HepG2 (cell line): ENCODE results near the gene GADD45A. TPM values are rescaled to one million over a fixed set of nuclear protein-coding genes. Genes with fewer than 3 reads are reported as not detected.

ENCODE experiments used
- EP300 ChIP-seq, 3 experiments: sonication (generic) in 1 of 3; formaldehyde crosslinking in 1 of 3; IDR thresholded peaks; 2 replicates each; pipeline versions ENCODE4 v1.5.1 to v1.6.1; 2011 to 2020; ENCODE audit warnings: low read depth in 2 of 3, low read length in 2 of 3, borderline replicate concordance in 1 of 3, improper control_type of control experiment in 1 of 3, mild to moderate bottlenecking in 1 of 3, missing genetic modification reagents in 1 of 3, moderate library complexity in 1 of 3
- FOXK1 ChIP-seq: sonication (generic); formaldehyde crosslinking; IDR thresholded peaks from 2 replicates; pipeline ENCODE4 v1.4.0; 2020; ENCODE audit warnings: low read depth, missing genetic modification reagents, borderline replicate concordance
- NR2F6 ChIP-seq, 2 experiments: IDR thresholded peaks; 2 replicates each; pipeline ENCODE4 v1.6.1; 2016; ENCODE audit warnings: antibody characterized with exemption in 1 of 2, mild to moderate bottlenecking in 1 of 2
- RARA ChIP-seq: IDR thresholded peaks from 2 replicates; pipeline ENCODE4 v1.6.1; 2016; ENCODE audit warnings: missing genetic modification reagents, missing compliant biosample characterization
- RXRB ChIP-seq: IDR thresholded peaks from 2 replicates; pipeline ENCODE4 v1.6.1; 2016; ENCODE audit warnings: borderline replicate concordance, missing genetic modification reagents, missing compliant biosample characterization
- ZBTB42 ChIP-seq: sonication (generic); formaldehyde crosslinking; IDR thresholded peaks from 2 replicates; pipeline ENCODE4 v1.5.0; 2020; ENCODE audit warnings: mild to moderate bottlenecking, missing genetic modification reagents
- ZNF484 ChIP-seq: sonication (generic); formaldehyde crosslinking; IDR thresholded peaks from 2 replicates; pipeline ENCODE4 v1.5.1; 2020; ENCODE audit warnings: mild to moderate bottlenecking, low read depth, missing genetic modification reagents, borderline replicate concordance
- polyA plus RNA-seq, 8 experiments: library from polyadenylated mRNA; depleted of rRNA in 3 of 8; stranded (reverse) in 7 of 8; unstranded in 1 of 8; fragments of >200 nt; fragmentation: Illumina TruSeq in 4 of 8; extraction: Trizol in 4 of 8; gene quantifications; 2 replicates each; pipeline versions ENCODE4 v1.2.1 to v1.2.3, GENCODE V29; 2011 to 2016; ENCODE audit warnings: low read depth in 4 of 8, missing spikeins in 1 of 8, mixed read lengths in 1 of 8; ENCODE audit not compliant: insufficient read depth in 1 of 8
- total RNA-seq, 5 experiments: library from RNA; depleted of rRNA; stranded (reverse); fragments of >200 nt; fragmentation: Illumina TruSeq; extraction: Trizol; gene quantifications; 2 replicates each; pipeline ENCODE4 v1.2.3, GENCODE V29; 2016; ENCODE audit warnings: low read depth in 1 of 5
- TF ChIP-seq, protein P1 (sequence below): IDR thresholded peaks from 2 replicates; pipeline ENCODE4 v1.4.0; 2020; ENCODE audit warnings: mild to moderate bottlenecking, missing genetic modification reagents

The GADD45A gene
- total and polyA plus RNA-seq, 2 of the 13 experiments (the other 11 are each of a cell fraction or from before 2014, with no cell fraction given) = 33.2 to 46.2 TPM

DNA sequence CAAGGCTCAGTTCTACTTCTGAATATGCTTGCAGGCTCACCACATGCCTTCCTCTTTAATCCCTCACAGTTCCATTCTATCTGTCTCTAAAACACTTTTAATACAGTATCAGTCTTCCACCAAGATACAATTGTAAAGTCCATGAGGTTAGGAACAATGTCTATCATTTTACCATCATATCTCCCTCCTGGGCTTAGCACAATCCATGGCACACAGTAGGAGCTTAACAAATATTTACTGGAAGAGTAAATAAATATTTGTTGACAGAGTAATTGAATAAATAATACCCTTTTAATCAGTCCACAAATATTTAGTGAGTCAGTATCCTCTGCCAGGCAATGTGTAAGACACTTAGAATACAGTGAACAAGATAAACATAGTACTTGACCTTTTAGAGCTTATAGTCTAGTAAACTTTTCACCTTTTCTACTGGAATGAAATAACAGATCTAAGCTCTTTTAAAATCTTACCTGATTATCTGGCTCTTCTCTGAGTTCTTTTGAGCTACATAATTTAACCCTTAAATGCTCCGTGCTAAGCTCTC is 12.7 kb upstream of the GADD45A start (continued):
- TF ChIP-seq, protein P1, sequence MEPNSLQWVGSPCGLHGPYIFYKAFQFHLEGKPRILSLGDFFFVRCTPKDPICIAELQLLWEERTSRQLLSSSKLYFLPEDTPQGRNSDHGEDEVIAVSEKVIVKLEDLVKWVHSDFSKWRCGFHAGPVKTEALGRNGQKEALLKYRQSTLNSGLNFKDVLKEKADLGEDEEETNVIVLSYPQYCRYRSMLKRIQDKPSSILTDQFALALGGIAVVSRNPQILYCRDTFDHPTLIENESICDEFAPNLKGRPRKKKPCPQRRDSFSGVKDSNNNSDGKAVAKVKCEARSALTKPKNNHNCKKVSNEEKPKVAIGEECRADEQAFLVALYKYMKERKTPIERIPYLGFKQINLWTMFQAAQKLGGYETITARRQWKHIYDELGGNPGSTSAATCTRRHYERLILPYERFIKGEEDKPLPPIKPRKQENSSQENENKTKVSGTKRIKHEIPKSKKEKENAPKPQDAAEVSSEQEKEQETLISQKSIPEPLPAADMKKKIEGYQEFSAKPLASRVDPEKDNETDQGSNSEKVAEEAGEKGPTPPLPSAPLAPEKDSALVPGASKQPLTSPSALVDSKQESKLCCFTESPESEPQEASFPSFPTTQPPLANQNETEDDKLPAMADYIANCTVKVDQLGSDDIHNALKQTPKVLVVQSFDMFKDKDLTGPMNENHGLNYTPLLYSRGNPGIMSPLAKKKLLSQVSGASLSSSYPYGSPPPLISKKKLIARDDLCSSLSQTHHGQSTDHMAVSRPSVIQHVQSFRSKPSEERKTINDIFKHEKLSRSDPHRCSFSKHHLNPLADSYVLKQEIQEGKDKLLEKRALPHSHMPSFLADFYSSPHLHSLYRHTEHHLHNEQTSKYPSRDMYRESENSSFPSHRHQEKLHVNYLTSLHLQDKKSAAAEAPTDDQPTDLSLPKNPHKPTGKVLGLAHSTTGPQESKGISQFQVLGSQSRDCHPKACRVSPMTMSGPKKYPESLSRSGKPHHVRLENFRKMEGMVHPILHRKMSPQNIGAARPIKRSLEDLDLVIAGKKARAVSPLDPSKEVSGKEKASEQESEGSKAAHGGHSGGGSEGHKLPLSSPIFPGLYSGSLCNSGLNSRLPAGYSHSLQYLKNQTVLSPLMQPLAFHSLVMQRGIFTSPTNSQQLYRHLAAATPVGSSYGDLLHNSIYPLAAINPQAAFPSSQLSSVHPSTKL = 0 out of 2 replicates have a peak, but pooled peaks have one; percentile 37
- no peak for TF ChIP-seq FOXK1 (CRISPR knock-in tag)
- peak in 1 of 2 experiments; percentile 32; a peak in 1 of 4 replicates for TF ChIP-seq EP300 (IDR thresholded peaks at IDR 0.05; ENCODE audit: low read depth in 2 of 2, low read length in 2 of 2)
- TF ChIP-seq EP300 (CRISPR knock-in tag; IDR thresholded peaks at IDR 0.05; ENCODE audit: borderline replicate concordance) = no peak
- peak; percentile 93 for TF ChIP-seq RARA (CRISPR knock-in tag)
- 0 out of 2 replicates have a peak, but pooled peaks have one; percentile 20 for TF ChIP-seq RXRB
- no peak for TF ChIP-seq ZBTB42
- 0 out of 2 replicates have a peak, but pooled peaks have one; percentile 24 for TF ChIP-seq NR2F6 (IDR thresholded peaks at IDR 0.05)
- TF ChIP-seq NR2F6 (CRISPR knock-in tag; IDR thresholded peaks at IDR 0.05) = no peak
- no peak for TF ChIP-seq ZNF484 (CRISPR knock-in tag)
